Muscle of leg (tissue), 11 donors: ENCODE data around the gene MYO15B. TPM values are rescaled to one million over a fixed set of nuclear protein-coding genes. Genes with fewer than 3 reads are reported as not detected.

Experiments
- DNase-seq: peaks from one replicate; pipeline ENCODE4 v3.0.0; 2013
- H3K27ac ChIP-seq: one replicate; pipeline ENCODE4 v1.5.1; 2013; ENCODE audit warnings: mild to moderate bottlenecking, low read length, control low read depth
- H3K27me3 ChIP-seq: one replicate; pipeline ENCODE4 v1.6.1; 2013; ENCODE audit warnings: low read length; ENCODE audit not compliant: control insufficient read depth, insufficient read depth
- H3K36me3 ChIP-seq: one replicate; pipeline ENCODE4 v1.6.1; 2013; ENCODE audit warnings: low read length; ENCODE audit not compliant: control insufficient read depth, insufficient read depth
- H3K4me1 ChIP-seq: one replicate; pipeline ENCODE4 v1.6.1; 2013; ENCODE audit warnings: low read length; ENCODE audit not compliant: control insufficient read depth, insufficient read depth
- H3K4me3 ChIP-seq: one replicate; pipeline ENCODE4 v1.5.1; 2013; ENCODE audit warnings: low read length, control low read depth
- H3K9me3 ChIP-seq: replicated peaks from 2 replicates; pipeline ENCODE4 v1.6.1; 2013; ENCODE audit warnings: low read depth, low read length; ENCODE audit not compliant: control insufficient read depth
- WGBS: methylation state at CpG from one replicate; pipeline ENCODE4 v1.1.5; 2013; ENCODE audit warnings: missing lambda C conversion rate; ENCODE audit not compliant: insufficient coverage; 5-methylcytosine and 5-hydroxymethylcytosine counted together
- polyA plus RNA-seq, 8 donors: library from polyadenylated mRNA; unstranded; fragments of 120-200 nt; gene quantifications; one replicate each; pipeline versions ENCODE4 v1.2.1 to v1.2.3, GENCODE V29; 2013; ENCODE audit warnings: inconsistent platforms in 1 of 8, low replicate concordance in 1 of 8; ENCODE audit not compliant: insufficient read length in 8 of 8, insufficient read depth in 1 of 8
- total RNA-seq: library from RNA; stranded (reverse); fragments of 120-200 nt; gene quantifications from one replicate; pipeline ENCODE4 v1.2.4, GENCODE V29; 2013

Gene MYO15B
- total and polyA plus RNA-seq, 9 donors, result 52.9 to 147 (median 112) TPM

- 90% methylated on average over 30 of the region's 31 CpGs for WGBS
Measured at GRCh38 chr17:75568412-75569255, 19.0 kb upstream of the MYO15B start.

GRCh38 chr17:75570034-75570676 lies 17.4 kb upstream of the MYO15B start:
- Histone ChIP-seq H3K36me3 (no peaks in the 10 kb centered on the region), H3K27me3 (no peaks in the 10 kb centered on the region), H3K4me1 (peaks cover 7% of the 10 kb centered on the region), H3K9me3 (no peaks in the 10 kb centered on the region), H3K4me3 (no peak overlapping the region), H3K27ac (no peak overlapping the region)
- WGBS, result 87% methylated on average over 35 of the region's 35 CpGs
- no peak for DNase-seq

More at GRCh38 chr17:75568412-75569255, 19.0 kb upstream of the MYO15B start:
- Histone ChIP-seq H3K36me3 (no peaks in the 10 kb centered on the region), H3K27ac (no peak overlapping the region), H3K4me1 (peaks cover 8% of the 10 kb centered on the region), H3K27me3 (no peaks in the 10 kb centered on the region), H3K9me3 (no peaks in the 10 kb centered on the region), H3K4me3 (no peak overlapping the region)
- no peak for DNase-seq

- WGBS, result 71% methylated on average over 8 of the region's 11 CpGs
- H3K36me3 ChIP-seq, result no peaks in the 10 kb centered on the region
- H3K4me1 ChIP-seq, result peaks cover 7% of the 10 kb centered on the region
- no peak overlapping the region for H3K4me3 ChIP-seq
- DNase-seq, result no peak
- H3K9me3 ChIP-seq, result no peaks in the 10 kb centered on the region
- no peak overlapping the region for H3K27ac ChIP-seq
- no peaks in the 10 kb centered on the region for H3K27me3 ChIP-seq
Measured at GRCh38 chr17:75570772-75571171, 16.8 kb upstream of the MYO15B start.

- Histone ChIP-seq H3K4me3 (no peak overlapping the region), H3K4me1 (peaks cover 7% of the 10 kb centered on the region), H3K36me3 (no peaks in the 10 kb centered on the region), H3K27ac (no peak overlapping the region), H3K27me3 (no peaks in the 10 kb centered on the region), H3K9me3 (no peaks in the 10 kb centered on the region)
- 54% methylated on average over 11 of the region's 15 CpGs for WGBS
- peak; percentile 75 for DNase-seq
Measured at GRCh38 chr17:75571197-75571884, 16.3 kb upstream of the MYO15B start.

- H3K27me3 ChIP-seq, result no peaks in the 10 kb centered on the region
- no peak overlapping the region for H3K27ac ChIP-seq
- H3K4me1 ChIP-seq, result peaks cover 7% of the 10 kb centered on the region
- 90% methylated on average over 16 of the region's 16 CpGs for WGBS
- no peak overlapping the region for H3K4me3 ChIP-seq
- H3K9me3 ChIP-seq, result no peaks in the 10 kb centered on the region
- no peak for DNase-seq
- no peaks in the 10 kb centered on the region for H3K36me3 ChIP-seq
Measured at GRCh38 chr17:75571885-75572215, 15.8 kb upstream of the MYO15B start.

- H3K27ac ChIP-seq, result no peak overlapping the region
- no peaks in the 10 kb centered on the region for H3K36me3 ChIP-seq
- no peak for DNase-seq
- H3K27me3 ChIP-seq, result no peaks in the 10 kb centered on the region
- H3K9me3 ChIP-seq, result no peaks in the 10 kb centered on the region
- no peak overlapping the region for H3K4me3 ChIP-seq
- 91% methylated on average over 39 of the region's 39 CpGs for WGBS
- H3K4me1 ChIP-seq, result peaks cover 7% of the 10 kb centered on the region
Measured at GRCh38 chr17:75572713-75573539, 14.7 kb upstream of the MYO15B start.

GRCh38 chr17:75573540-75573957 lies 14.1 kb upstream of the MYO15B start:
- peaks cover 4% of the 10 kb centered on the region for H3K4me1 ChIP-seq
- no peak for DNase-seq
- 90% methylated on average over 14 of the region's 16 CpGs for WGBS
- no peaks in the 10 kb centered on the region for H3K9me3 ChIP-seq
- H3K27ac ChIP-seq, result no peak overlapping the region
- H3K4me3 ChIP-seq, result no peak overlapping the region
- H3K36me3 ChIP-seq, result no peaks in the 10 kb centered on the region
- no peaks in the 10 kb centered on the region for H3K27me3 ChIP-seq

- Histone ChIP-seq H3K4me1 (peaks cover 6% of the 10 kb centered on the region), H3K27ac (no peak overlapping the region), H3K9me3 (no peaks in the 10 kb centered on the region), H3K27me3 (no peaks in the 10 kb centered on the region), H3K4me3 (no peak overlapping the region), H3K36me3 (no peaks in the 10 kb centered on the region)
- no peak for DNase-seq
- WGBS, result 88% methylated on average over 11 of the region's 13 CpGs
Measured at GRCh38 chr17:75573994-75574393, 13.6 kb upstream of the MYO15B start.

GRCh38 chr17:75574404-75575036 lies 13.1 kb upstream of the MYO15B start:
- no peak for DNase-seq
- H3K27ac ChIP-seq, result no peak overlapping the region
- peaks cover 8% of the 10 kb centered on the region for H3K4me1 ChIP-seq
- H3K27me3 ChIP-seq, result no peaks in the 10 kb centered on the region
- no peaks in the 10 kb centered on the region for H3K36me3 ChIP-seq
- no peak overlapping the region for H3K4me3 ChIP-seq
- no peaks in the 10 kb centered on the region for H3K9me3 ChIP-seq
- 68% methylated on average over 28 of the region's 29 CpGs for WGBS
